Psoas muscle (tissue), 8 donors: Measurements from ENCODE around the gene TELO2. TPM values are rescaled to one million over a fixed set of nuclear protein-coding genes. Genes with fewer than 3 reads are reported as not detected.
A peak's percentile ranks its signal among the peaks of the same experiment; 100 is the strongest.

Source experiments
- ATAC-seq, 4 donors: fragments of 200-7000 bp; cut with Tn5 transposase; one replicate each; pipeline ENCODE4 v1.9.1; 2020; ENCODE audit warnings: moderate library complexity in 3 of 4, mild to moderate bottlenecking in 2 of 4
- DNase-seq, 2 donors: peaks; one replicate each; pipeline ENCODE4 v3.0.0-alpha.2; 2020
- H3K27ac ChIP-seq: fragments of 200-600 bp; one replicate; pipeline ENCODE4 v1.8.0; 2022
- H3K27me3 ChIP-seq, 3 donors: fragments of 200-600 bp in 1 of 3; one replicate each; pipeline versions ENCODE4 v1.6.1 to v1.8.0; 2013 to 2022; ENCODE audit warnings: low read length in 2 of 3, mild to moderate bottlenecking in 2 of 3, moderate library complexity in 1 of 3; ENCODE audit not compliant: insufficient read depth in 3 of 3
- H3K36me3 ChIP-seq, 2 donors: fragments of 200-600 bp in 1 of 2; one replicate each; pipeline versions ENCODE4 v1.6.1 to v1.8.0; 2013 to 2022; ENCODE audit warnings: low read depth in 1 of 2, mild to moderate bottlenecking in 1 of 2, moderate library complexity in 1 of 2; ENCODE audit not compliant: insufficient read depth in 1 of 2
- H3K4me1 ChIP-seq: fragments of 200-600 bp; one replicate; pipeline ENCODE4 v1.8.0; 2022
- H3K4me3 ChIP-seq: fragments of 200-600 bp; one replicate; pipeline ENCODE4 v1.8.0; 2022; ENCODE audit warnings: mild to moderate bottlenecking
- H3K9me3 ChIP-seq: fragments of 200-600 bp; one replicate; pipeline ENCODE4 v1.8.0; 2022
- WGBS, 3 donors: extraction: QIAGEN DNeasy Blood & Tissue Kit; methylation state at CpG; one replicate each; pipeline versions ENCODE4 v1.1.6 to v1.1.7; 2013; 5-methylcytosine and 5-hydroxymethylcytosine counted together
- intact Hi-C, 2 donors: fragments of 100-400 bp; cut with DNase I; formaldehyde crosslinking; loops; one replicate each; pipeline versions ENCODE4 v1.11.0 to v1.14.2; 2022
- polyA plus RNA-seq, 3 donors: library from polyadenylated mRNA; stranded (reverse); fragments of 200-250 nt; gene quantifications; one replicate each; pipeline ENCODE4 v1.2.3, GENCODE V29; 2013
- total RNA-seq, 4 donors: library from RNA; stranded (reverse); fragmentation: NEBNext Ultra II Directional in 2 of 4; extraction: Animal tissue kit (Norgen Biotek cat#: 25700) in 2 of 4; gene quantifications; one replicate each; pipeline versions ENCODE4 v1.2.1 to v1.2.4, GENCODE V29; 2021 to 2023
- TF ChIP-seq, protein P1 (sequence below): fragments of 200-600 bp; IDR thresholded peaks from one replicate; pipeline ENCODE4 v1.8.0; 2022; ENCODE audit warnings: antibody characterized with exemption
- donor health status: healthy with polysubstance abuse.
- donor health status: DM: no; HTN: no; CAD: no; lungs with moderate emphysema.
- donor health status: Bipolar disorder and iron deficiency.
- donor health status: healthy.
- donor health status: DM: yes; HTN: yes; CAD: no.
- donor health status: DM: no; HTN: no; CAD: no.
- donor health status: DM: no; HTN: no; CAD: no.
- donor health status: DM: yes; HTN: yes; CAD: no.

TELO2 gene
- total and polyA plus RNA-seq, 7 donors = 11.6 to 23.8 (median 17.4) TPM

DNA sequence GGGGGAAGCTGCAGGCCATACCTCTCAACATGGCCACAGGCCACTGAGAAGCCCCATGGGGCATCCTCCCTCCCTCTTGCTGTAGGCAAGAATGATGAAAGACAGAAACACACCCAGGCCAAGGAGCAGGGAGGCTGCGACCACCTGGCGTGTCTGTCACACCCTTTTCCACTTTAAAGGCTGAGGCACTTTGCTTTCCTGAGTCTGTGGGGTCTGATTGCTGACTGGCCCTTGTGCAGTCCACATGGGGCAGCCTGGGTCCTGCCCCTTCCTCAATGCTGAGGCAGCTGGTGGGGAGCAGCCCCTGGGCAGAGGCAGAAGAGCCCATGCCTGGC lies 49.0 kb downstream of the TELO2 start:
- Histone ChIP-seq H3K27me3 (no peaks in the 10 kb centered on the region), H3K9me3 (no peaks in the 10 kb centered on the region), H3K36me3 (peaks cover 0 to 21% of the 10 kb centered on the region in 2 donors), H3K27ac (no peak overlapping the region), H3K4me3 (no peak overlapping the region), H3K4me1 (peaks cover 23% of the 10 kb centered on the region)
- intact Hi-C loops = no loop called here
- no peak for ATAC-seq
- TF ChIP-seq, protein P1, sequence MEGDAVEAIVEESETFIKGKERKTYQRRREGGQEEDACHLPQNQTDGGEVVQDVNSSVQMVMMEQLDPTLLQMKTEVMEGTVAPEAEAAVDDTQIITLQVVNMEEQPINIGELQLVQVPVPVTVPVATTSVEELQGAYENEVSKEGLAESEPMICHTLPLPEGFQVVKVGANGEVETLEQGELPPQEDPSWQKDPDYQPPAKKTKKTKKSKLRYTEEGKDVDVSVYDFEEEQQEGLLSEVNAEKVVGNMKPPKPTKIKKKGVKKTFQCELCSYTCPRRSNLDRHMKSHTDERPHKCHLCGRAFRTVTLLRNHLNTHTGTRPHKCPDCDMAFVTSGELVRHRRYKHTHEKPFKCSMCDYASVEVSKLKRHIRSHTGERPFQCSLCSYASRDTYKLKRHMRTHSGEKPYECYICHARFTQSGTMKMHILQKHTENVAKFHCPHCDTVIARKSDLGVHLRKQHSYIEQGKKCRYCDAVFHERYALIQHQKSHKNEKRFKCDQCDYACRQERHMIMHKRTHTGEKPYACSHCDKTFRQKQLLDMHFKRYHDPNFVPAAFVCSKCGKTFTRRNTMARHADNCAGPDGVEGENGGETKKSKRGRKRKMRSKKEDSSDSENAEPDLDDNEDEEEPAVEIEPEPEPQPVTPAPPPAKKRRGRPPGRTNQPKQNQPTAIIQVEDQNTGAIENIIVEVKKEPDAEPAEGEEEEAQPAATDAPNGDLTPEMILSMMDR = no peak
- 65 to 94% (median 78%) methylated on average over 2 of the region's 2 CpGs for WGBS, 3 donors
- DNase-seq = no peak

DNA sequence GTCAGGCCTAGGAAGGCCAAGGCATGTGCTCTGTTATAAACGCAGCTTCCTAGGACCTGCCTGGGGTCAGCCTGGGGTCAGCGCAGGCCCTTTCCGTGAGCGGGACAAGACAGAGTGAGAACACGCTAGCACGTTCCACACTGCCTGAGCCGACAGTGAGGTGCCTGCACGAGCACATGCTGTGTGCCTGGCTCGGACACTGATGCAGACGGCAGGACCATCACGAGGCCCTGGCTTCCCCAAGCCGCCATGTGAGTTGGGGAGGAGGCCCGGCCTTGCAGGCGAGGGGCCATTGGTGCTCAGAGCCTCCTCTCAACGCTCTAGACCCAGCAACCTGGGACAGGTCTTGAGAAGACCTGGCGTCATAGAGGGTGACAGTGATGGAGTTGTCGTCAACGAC lies 49.4 kb downstream of the TELO2 start:
- DNase-seq (peak in 1 of 2 donors; percentile 48), ATAC-seq (no peak)
- intact Hi-C loops = no loop called here
- Histone ChIP-seq H3K4me3 (no peak overlapping the region), H3K27ac (peak overlapping the region; percentile 87), H3K4me1 (peaks cover 23% of the 10 kb centered on the region), H3K27me3 (no peaks in the 10 kb centered on the region), H3K36me3 (peaks cover 0 to 21% of the 10 kb centered on the region in 2 donors), H3K9me3 (no peaks in the 10 kb centered on the region)
- TF ChIP-seq, protein P1 = no peak
- WGBS, 3 donors = 78 to 80% (median 80%) methylated on average over 18 of the region's 18 CpGs

DNA sequence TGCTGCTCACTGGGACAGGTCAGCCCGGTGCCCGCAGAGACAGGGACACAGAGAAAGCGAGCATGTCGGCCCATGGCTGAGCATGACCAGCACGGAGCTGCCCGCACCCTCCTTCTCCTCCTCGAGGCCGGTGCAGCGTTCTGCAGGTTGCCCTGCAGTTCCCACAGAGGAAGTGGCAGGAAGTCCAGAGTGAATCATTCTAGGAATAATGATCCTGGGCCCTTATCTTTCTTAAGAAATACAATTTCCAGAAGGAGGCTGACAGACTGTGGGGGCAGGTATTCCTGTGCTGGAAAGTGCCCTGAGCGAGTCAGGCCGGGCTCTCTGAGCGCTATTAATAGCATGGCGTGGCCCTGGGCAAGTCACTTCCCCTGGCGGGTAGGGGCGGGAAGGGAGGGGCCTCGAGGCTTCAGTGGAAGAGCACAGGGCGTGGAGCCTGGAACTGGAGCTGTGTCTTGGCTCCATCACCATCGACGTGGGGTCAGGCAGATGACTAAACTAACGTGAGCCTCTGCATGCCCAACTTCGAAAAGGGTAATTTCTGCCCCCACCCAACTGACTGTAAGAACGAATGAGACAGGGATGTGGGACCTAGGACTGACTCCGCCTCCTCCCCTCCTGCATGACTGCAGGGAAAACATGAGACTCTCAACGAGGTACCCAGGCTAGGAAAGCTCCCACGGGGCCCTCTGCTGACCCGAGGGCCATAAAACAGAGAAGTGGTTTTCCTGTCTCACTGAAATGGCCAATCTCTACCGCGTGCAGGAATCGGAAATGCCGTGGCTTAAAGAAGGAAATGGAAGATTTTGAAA lies 50.1 kb downstream of the TELO2 start:
- ATAC-seq = peak in 3 of 4 donors; percentile 39 to 63 (median 56)
- intact Hi-C loops = no loop called here
- H3K4me3 ChIP-seq = no peak overlapping the region

DNA sequence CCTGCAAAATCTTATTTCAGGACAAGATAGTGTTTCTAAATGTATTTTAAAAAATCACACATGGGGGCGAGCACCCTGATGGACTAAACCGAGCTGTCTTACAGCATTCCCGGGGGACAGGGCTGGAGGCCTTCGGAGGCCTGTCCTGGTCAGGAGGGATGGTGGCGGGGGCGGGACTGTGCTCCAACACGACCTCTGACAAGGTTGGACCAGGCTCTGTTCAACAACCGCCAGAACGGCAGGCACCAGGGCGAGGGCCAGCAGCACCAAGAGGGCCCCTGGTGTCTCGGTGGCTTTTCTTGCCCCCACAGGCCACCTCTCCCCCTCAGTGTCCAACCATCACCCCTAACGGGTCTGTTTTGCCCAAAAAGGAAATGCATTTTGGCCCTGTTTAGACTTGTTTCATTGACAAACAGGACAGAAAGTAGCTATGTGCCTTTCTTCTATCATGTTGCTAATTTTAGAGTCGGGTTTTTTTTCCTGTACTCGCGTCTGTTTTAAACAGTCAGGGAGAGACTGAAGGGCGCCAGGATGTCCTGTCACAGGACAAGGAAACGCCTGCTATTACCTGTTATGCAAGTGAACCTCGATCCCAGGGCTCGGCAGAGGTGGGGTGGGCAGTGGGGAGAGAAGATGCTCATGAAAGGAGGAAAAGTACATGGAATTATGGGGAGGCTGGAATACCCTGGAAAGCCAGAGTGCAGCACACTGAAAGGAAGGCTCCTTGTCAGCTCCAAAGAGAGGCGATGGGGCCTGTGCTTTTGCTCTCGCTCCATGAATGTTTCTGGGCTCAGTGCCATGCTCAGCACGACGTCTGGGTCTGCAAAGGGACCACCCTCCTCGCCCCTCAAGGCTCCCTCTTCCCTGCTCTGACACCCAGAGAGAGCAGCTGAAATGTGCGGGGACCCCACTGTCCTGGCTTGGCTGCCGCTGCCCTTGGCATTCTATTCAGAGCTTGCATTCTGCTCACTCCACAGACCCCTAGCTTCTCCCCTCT lies 52.2 kb downstream of the TELO2 start:
- H3K4me1 ChIP-seq = peaks cover 36% of the 10 kb centered on the region
- peak overlapping the region; percentile 40 for H3K4me3 ChIP-seq
- WGBS, 3 donors = 49 to 54% (median 51%) methylated on average over 26 of the region's 26 CpGs
- peaks cover 0 to 10% of the 10 kb centered on the region in 2 donors for H3K36me3 ChIP-seq
- H3K9me3 ChIP-seq = no peaks in the 10 kb centered on the region
- H3K27ac ChIP-seq = peak overlapping the region; percentile 87
- intact Hi-C loops = no loop called here
- TF ChIP-seq, protein P1 = no peak
- peak in 1 of 2 donors; percentile 69 for DNase-seq
- ATAC-seq = peak; percentile 53 to 76 (median 62)
- H3K27me3 ChIP-seq = no peaks in the 10 kb centered on the region

More for the DNA sequence above, 50.1 kb downstream of the TELO2 start:
- 53 to 59% (median 54%) methylated on average over 30 of the region's 30 CpGs for WGBS, 3 donors
- H3K9me3 ChIP-seq = no peaks in the 10 kb centered on the region
- peak overlapping the region; percentile 87 for H3K27ac ChIP-seq
- peaks cover 0 to 17% of the 10 kb centered on the region in 2 donors for H3K36me3 ChIP-seq
- no peaks in the 10 kb centered on the region for H3K27me3 ChIP-seq
- TF ChIP-seq, protein P1 = no peak
- peaks cover 23% of the 10 kb centered on the region for H3K4me1 ChIP-seq
- peak; percentile 77 to 82 for DNase-seq
